ENCODE results near the gene NCR2. TPM values are rescaled to one million over a fixed set of nuclear protein-coding genes. Genes with fewer than 3 reads are reported as not detected.

The NCR2 gene
- total RNA-seq, 1 donor from 2014 or later, result not detected

GRCh38 chr6:41367700-41368099 is 32.3 kb downstream of the NCR2 start:
- no peaks in the 10 kb centered on the region for H3K9me3 Mint-ChIP-seq (ENCODE audit: low read depth)
- TF ChIP-seq CTCF (IDR thresholded peaks at IDR 0.05), result peak; percentile 88
- no peak overlapping the region for H3K27ac Mint-ChIP-seq (ENCODE audit: unreplicated experiment)
- no peak for DNase-seq (ENCODE audit: low spot score)
- H3K4me1 Mint-ChIP-seq (ENCODE audit: low read depth), result peaks cover 24% of the 10 kb centered on the region
- H3K4me3 Mint-ChIP-seq (ENCODE audit: unreplicated experiment), result no peak overlapping the region
- H3K36me3 Mint-ChIP-seq (ENCODE audit: low read depth), result no peaks in the 10 kb centered on the region
- H3K27me3 Mint-ChIP-seq (ENCODE audit: low read depth), result peaks cover 62% of the 10 kb centered on the region

- no peak for DNase-seq (ENCODE audit: low spot score)
- no peaks in the 10 kb centered on the region for H3K9me3 Mint-ChIP-seq (ENCODE audit: low read depth)
- H3K27ac Mint-ChIP-seq (ENCODE audit: unreplicated experiment), result no peak overlapping the region
- H3K36me3 Mint-ChIP-seq (ENCODE audit: low read depth), result no peaks in the 10 kb centered on the region
- peaks cover 48% of the 10 kb centered on the region for H3K4me1 Mint-ChIP-seq (ENCODE audit: low read depth)
- no peak overlapping the region for H3K4me3 Mint-ChIP-seq (ENCODE audit: unreplicated experiment)
- peaks cover 66% of the 10 kb centered on the region for H3K27me3 Mint-ChIP-seq (ENCODE audit: low read depth)
- no peak for TF ChIP-seq CTCF (IDR thresholded peaks at IDR 0.05)
Measured at GRCh38 chr6:41370488-41371111, 35.2 kb downstream of the NCR2 start.

- H3K27me3 Mint-ChIP-seq (ENCODE audit: low read depth), result peaks cover 66% of the 10 kb centered on the region
- no peaks in the 10 kb centered on the region for H3K36me3 Mint-ChIP-seq (ENCODE audit: low read depth)
- TF ChIP-seq CTCF (IDR thresholded peaks at IDR 0.05), result peak; percentile 72
- peak overlapping the region; percentile 83 for H3K4me3 Mint-ChIP-seq (ENCODE audit: unreplicated experiment)
- no peaks in the 10 kb centered on the region for H3K9me3 Mint-ChIP-seq (ENCODE audit: low read depth)
- peaks cover 49% of the 10 kb centered on the region for H3K4me1 Mint-ChIP-seq (ENCODE audit: low read depth)
- no peak for DNase-seq (ENCODE audit: low spot score)
- peak overlapping the region; percentile 39 for H3K27ac Mint-ChIP-seq (ENCODE audit: unreplicated experiment)
Measured at GRCh38 chr6:41371461-41371991, 36.1 kb downstream of the NCR2 start.

- no peaks in the 10 kb centered on the region for H3K9me3 Mint-ChIP-seq (ENCODE audit: low read depth)
- peak overlapping the region; percentile 83 for H3K4me3 Mint-ChIP-seq (ENCODE audit: unreplicated experiment)
- peaks cover 49% of the 10 kb centered on the region for H3K4me1 Mint-ChIP-seq (ENCODE audit: low read depth)
- DNase-seq (ENCODE audit: low spot score), result no peak
- H3K36me3 Mint-ChIP-seq (ENCODE audit: low read depth), result no peaks in the 10 kb centered on the region
- peak overlapping the region; percentile 47 for H3K27ac Mint-ChIP-seq (ENCODE audit: unreplicated experiment)
- peaks cover 67% of the 10 kb centered on the region for H3K27me3 Mint-ChIP-seq (ENCODE audit: low read depth)
- TF ChIP-seq CTCF (IDR thresholded peaks at IDR 0.05), result no peak
Measured at GRCh38 chr6:41371992-41372831, 36.8 kb downstream of the NCR2 start.

GRCh38 chr6:41372832-41373626 is 37.6 kb downstream of the NCR2 start:
- no peak for TF ChIP-seq CTCF (IDR thresholded peaks at IDR 0.05)

More at GRCh38 chr6:41372832-41373626, 37.6 kb downstream of the NCR2 start:
- no peaks in the 10 kb centered on the region for H3K9me3 Mint-ChIP-seq (ENCODE audit: low read depth)
- H3K27me3 Mint-ChIP-seq (ENCODE audit: low read depth), result peaks cover 68% of the 10 kb centered on the region
- no peak for DNase-seq (ENCODE audit: low spot score)
- peaks cover 49% of the 10 kb centered on the region for H3K4me1 Mint-ChIP-seq (ENCODE audit: low read depth)
- no peaks in the 10 kb centered on the region for H3K36me3 Mint-ChIP-seq (ENCODE audit: low read depth)
- no peak overlapping the region for H3K27ac Mint-ChIP-seq (ENCODE audit: unreplicated experiment)
- H3K4me3 Mint-ChIP-seq (ENCODE audit: unreplicated experiment), result peak overlapping the region; percentile 83

All from chondrocyte (in vitro differentiated cells).